Tibial artery (tissue), 4 donors: Measurements from ENCODE around the gene SCAPER.

ENCODE experiments used
- DNase-seq, 2 donors: peaks; one replicate each; pipeline ENCODE4 v3.0.0-alpha.2; 2019
- H3K27ac ChIP-seq, 2 donors: fragments of 200-600 bp; sonication (generic) in 1 of 2; 1 replicate in 1 of 2; 2 replicates in 1 of 2; pipeline ENCODE4 v1.5.1; 2018 to 2019; ENCODE audit warnings: mild to moderate bottlenecking in 1 of 2
- H3K27me3 ChIP-seq, 2 donors: fragments of 200-600 bp; sonication (generic) in 1 of 2; one replicate each; pipeline versions ENCODE4 v1.5.1 to v1.6.0; 2016 to 2019
- H3K36me3 ChIP-seq, 3 donors: fragments of 200-600 bp; sonication (generic) in 2 of 3; one replicate each; pipeline ENCODE4 v1.5.1; 2016 to 2019; ENCODE audit warnings: mild to moderate bottlenecking in 2 of 3
- H3K4me1 ChIP-seq, 4 donors: fragments of 200-600 bp; sonication (generic) in 2 of 4; 1 replicate in 3 of 4; 2 replicates in 1 of 4; pipeline ENCODE4 v1.5.1; 2016 to 2019
- H3K4me3 ChIP-seq, 2 donors: fragments of 200-600 bp; sonication (generic) in 1 of 2; 1 replicate in 1 of 2; 2 replicates in 1 of 2; pipeline ENCODE4 v1.5.1; 2018 to 2019; ENCODE audit warnings: mild to moderate bottlenecking in 2 of 2
- H3K9me3 ChIP-seq, 3 donors: fragments of 200-600 bp; sonication (generic) in 1 of 3; one replicate each; pipeline ENCODE4 v1.5.1; 2016 to 2019
- intact Hi-C: fragments of 100-400 bp; cut with DNase I; formaldehyde crosslinking; loops from one replicate; pipeline ENCODE4 v1.15.0; 2023; ENCODE audit warnings: low total_unique reads
- TF ChIP-seq, protein P1 (sequence below), 2 experiments: fragments of 200-600 bp in 1 of 2; fragments of 450-650 bp in 1 of 2; IDR thresholded peaks; one replicate each; pipeline ENCODE4 v1.5.1; 2017 to 2019; ENCODE audit warnings: antibody characterized with exemption in 2 of 2, mild to moderate bottlenecking in 1 of 2, moderate library complexity in 1 of 2

SCAPER gene

DNA sequence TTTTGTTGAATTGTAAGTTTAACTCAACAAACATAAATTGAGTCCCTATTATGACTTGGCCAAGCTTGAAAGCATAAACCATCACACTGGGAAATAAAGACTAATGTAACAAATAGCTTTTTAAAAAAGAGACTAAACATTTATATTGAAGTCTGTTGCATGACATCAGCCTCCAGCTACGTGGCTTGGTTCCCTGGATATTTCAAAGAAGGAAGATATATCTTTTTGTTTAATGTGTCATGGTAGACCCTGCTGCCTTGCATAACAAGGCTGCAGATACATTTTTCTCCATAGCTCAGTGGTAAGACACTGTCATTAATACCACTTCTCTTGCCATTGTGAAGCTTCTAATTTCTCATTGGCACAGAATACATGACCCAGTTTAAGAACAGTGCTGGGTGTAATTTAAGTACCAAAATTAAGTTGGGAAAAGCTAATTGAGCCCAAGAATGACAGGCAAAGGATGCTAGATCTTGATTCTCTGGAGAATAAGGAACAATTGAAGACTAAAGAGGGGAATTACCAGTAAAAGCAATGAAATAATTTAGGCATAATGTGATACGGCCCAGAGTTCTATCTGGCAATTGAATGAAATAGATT is 40.5 kb upstream of the SCAPER start:
- TF ChIP-seq, protein P1, sequence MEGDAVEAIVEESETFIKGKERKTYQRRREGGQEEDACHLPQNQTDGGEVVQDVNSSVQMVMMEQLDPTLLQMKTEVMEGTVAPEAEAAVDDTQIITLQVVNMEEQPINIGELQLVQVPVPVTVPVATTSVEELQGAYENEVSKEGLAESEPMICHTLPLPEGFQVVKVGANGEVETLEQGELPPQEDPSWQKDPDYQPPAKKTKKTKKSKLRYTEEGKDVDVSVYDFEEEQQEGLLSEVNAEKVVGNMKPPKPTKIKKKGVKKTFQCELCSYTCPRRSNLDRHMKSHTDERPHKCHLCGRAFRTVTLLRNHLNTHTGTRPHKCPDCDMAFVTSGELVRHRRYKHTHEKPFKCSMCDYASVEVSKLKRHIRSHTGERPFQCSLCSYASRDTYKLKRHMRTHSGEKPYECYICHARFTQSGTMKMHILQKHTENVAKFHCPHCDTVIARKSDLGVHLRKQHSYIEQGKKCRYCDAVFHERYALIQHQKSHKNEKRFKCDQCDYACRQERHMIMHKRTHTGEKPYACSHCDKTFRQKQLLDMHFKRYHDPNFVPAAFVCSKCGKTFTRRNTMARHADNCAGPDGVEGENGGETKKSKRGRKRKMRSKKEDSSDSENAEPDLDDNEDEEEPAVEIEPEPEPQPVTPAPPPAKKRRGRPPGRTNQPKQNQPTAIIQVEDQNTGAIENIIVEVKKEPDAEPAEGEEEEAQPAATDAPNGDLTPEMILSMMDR (IDR thresholded peaks at IDR 0.05) = no peak
- Histone ChIP-seq H3K27ac (no peak overlapping the region), H3K36me3 (peaks cover 10 to 40% (median 28%) of the 10 kb centered on the region in 3 donors)

DNA sequence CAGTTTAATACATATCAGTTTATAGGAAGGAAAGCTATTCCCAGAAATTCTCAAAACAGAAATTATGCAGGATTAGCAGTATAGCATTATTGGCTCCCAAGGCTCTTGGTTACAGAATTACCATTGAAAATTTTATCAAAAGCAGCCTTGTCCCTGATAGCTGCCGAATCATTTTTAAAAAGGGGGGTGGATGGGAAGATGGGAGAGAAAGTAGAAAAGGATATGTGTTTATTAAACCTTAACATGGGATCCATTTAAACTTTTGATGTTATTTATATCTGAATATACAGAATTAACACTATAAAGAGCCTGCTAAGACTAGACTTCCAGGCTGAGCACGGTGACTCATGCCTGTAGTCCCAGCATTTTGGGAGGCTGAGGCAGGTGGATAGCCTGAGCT is 37.2 kb upstream of the SCAPER start:
- peaks cover 19 to 23% (median 20%) of the 10 kb centered on the region in 3 donors for H3K36me3 ChIP-seq
- intact Hi-C loops = no loop called here
- H3K4me1 ChIP-seq = no peaks in the 10 kb centered on the region
- H3K27me3 ChIP-seq = no peaks in the 10 kb centered on the region
- H3K4me3 ChIP-seq = no peak overlapping the region
- DNase-seq = no peak
- TF ChIP-seq, protein P1 (IDR thresholded peaks at IDR 0.05) = no peak
- H3K9me3 ChIP-seq = no peaks in the 10 kb centered on the region
- H3K27ac ChIP-seq = no peak overlapping the region

More for the DNA sequence above, 40.5 kb upstream of the SCAPER start:
- H3K4me3 ChIP-seq = no peak overlapping the region
- no peaks in the 10 kb centered on the region for H3K9me3 ChIP-seq
- DNase-seq = no peak
- no peaks in the 10 kb centered on the region for H3K27me3 ChIP-seq
- intact Hi-C loops = no loop called here
- H3K4me1 ChIP-seq = no peaks in the 10 kb centered on the region

DNA sequence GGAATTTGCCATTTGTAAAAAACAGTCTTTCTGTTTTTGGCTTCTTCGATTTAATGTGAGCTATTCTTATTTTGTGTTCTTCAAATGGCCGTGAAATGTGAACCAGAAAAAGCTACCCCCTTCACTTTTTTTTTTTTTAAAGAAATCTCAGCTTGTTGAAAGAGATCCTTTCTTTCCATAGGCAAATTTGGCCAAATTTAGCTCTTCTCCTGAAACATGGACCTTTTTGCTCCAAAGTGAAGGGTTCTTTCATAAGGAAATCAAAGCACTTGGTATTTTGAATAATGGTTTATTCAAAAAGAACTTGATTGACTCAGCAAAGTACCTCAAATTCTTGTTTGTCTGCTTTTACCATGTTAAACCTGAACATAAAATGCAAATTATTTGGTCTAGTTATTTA is 36.5 kb upstream of the SCAPER start:
- Histone ChIP-seq H3K27ac (no peak overlapping the region), H3K27me3 (no peaks in the 10 kb centered on the region), H3K9me3 (no peaks in the 10 kb centered on the region), H3K4me1 (no peaks in the 10 kb centered on the region), H3K4me3 (no peak overlapping the region), H3K36me3 (peaks cover 19 to 28% (median 21%) of the 10 kb centered on the region in 3 donors)
- DNase-seq = no peak
- intact Hi-C loops = no loop called here
- TF ChIP-seq, protein P1 (IDR thresholded peaks at IDR 0.05) = no peak

DNA sequence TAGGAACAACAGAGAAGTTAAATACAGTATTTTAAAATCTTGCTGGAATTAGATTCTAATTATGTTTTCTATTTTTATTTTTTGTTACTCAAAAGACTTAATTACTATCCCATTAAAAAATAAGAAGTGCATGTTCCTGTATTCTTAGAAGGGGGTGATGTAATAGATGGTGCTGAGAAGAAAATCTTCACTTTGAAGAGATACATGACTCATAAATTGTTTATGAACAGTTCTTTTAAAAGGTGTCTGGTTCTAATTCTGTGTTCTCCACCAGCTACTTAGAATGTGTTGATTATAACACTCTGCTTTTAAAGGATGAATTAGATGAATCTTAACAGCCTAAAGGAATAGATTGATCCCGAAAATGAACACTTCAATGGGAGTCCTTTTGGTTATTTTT is 34.6 kb upstream of the SCAPER start:
- peaks cover 24 to 43% (median 29%) of the 10 kb centered on the region in 3 donors for H3K36me3 ChIP-seq

DNA sequence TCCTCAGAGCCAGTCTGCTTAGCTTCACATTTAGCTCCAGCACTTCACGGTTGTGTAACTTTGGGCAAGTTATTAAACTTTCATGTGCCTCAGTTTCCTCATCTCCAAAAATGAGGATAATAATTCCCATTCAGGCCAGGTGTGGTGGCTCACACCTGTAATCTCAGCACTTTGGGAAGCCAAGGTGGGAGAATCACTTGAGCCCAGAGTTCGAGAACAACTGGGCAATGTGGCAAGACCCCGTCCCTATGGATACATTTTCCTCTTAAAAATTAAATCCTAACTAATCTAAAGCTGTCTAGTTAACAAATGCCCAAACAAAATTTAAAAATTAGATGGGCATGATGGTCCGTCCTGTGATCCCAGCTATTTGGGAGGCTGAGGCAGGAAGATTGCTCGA is 33.6 kb upstream of the SCAPER start:
- H3K36me3 ChIP-seq = peaks cover 16 to 37% (median 20%) of the 10 kb centered on the region in 3 donors
- TF ChIP-seq, protein P1 (IDR thresholded peaks at IDR 0.05) = no peak
- no peak overlapping the region for H3K4me3 ChIP-seq
- no peaks in the 10 kb centered on the region for H3K4me1 ChIP-seq
- H3K27me3 ChIP-seq = no peaks in the 10 kb centered on the region
- DNase-seq = no peak
- intact Hi-C loops = no loop called here
- no peak overlapping the region for H3K27ac ChIP-seq
- H3K9me3 ChIP-seq = no peaks in the 10 kb centered on the region

More for the DNA sequence above, 34.6 kb upstream of the SCAPER start:
- H3K9me3 ChIP-seq = no peaks in the 10 kb centered on the region
- H3K4me3 ChIP-seq = no peak overlapping the region
- H3K27me3 ChIP-seq = no peaks in the 10 kb centered on the region
- TF ChIP-seq, protein P1 (IDR thresholded peaks at IDR 0.05) = no peak
- DNase-seq = no peak
- H3K4me1 ChIP-seq = no peaks in the 10 kb centered on the region
- intact Hi-C loops = no loop called here
- no peak overlapping the region for H3K27ac ChIP-seq
